ENCODE measurements around the gene GOLT1A.

- no peak for TF ChIP-seq POLR2A (IDR thresholded peaks at IDR 0.05; ENCODE audit: low read length)
- no peak for TF ChIP-seq GATA1 (IDR thresholded peaks at IDR 0.05; ENCODE audit: low read depth, low read length)
These were observed 7.7 kb downstream of the GOLT1A start for GRCh38 chr1:204206121-204206520.
